SIG-M5 treated with dmso at 0.1 percent for 504 hours (cell line): ENCODE data around the gene TMEM239.
A peak's percentile ranks its signal among the peaks of the same experiment; 100 is the strongest.
"Not testable (repeated sequence)": the region's sequence is repeated elsewhere in the genome, so short reads cannot be mapped to it uniquely, and the experiment has no call there.

Experiments
- DNase-seq: peaks from one replicate; lab custom pipeline; 2025; ENCODE audit not compliant: unreplicated experiment; lab: John Stamatoyannopoulos, UW

TMEM239 gene

DNA sequence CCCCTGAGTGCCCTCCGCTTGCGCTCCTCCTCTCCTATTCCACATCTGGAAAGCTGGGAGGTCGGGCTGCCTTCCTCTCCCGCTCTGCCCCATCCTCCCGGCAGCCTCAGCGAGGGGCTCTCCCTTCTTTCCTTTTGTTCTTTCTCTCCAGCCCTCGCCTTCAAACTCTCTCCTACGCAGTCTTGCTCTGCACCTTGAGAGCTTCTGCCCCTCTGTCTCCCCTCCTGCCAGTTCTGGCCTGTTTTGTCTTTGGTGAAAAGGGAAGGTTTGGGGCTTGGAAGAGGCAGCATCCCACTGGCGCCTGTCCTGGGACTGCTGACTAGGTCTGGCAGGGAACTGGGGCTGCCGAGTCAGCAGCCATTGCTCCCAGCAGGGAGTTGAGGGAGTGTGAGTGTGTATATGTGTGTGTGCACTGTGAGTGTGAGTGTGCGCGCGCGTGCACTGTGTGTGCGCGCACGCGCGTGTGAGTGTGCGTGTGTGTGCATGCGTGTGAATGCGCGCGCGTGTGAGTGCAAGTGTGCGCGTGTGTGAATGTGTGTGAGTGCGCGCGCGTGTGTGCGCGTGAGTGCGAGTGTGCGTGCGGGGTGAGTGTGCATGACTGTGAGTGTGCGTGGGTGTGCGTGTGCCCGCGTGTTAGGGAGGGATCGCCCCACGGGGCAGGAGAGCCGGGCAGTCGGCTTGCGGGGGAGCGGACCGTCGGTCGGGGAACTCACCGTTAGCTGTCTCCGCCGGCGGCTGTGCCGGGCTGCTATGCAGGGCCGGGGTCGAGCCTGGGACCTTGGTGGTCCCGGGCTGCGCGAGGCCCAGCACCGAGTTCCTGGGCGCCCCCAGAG, 16.3 kb upstream of the TMEM239 start:
- no peak for DNase-seq

DNA sequence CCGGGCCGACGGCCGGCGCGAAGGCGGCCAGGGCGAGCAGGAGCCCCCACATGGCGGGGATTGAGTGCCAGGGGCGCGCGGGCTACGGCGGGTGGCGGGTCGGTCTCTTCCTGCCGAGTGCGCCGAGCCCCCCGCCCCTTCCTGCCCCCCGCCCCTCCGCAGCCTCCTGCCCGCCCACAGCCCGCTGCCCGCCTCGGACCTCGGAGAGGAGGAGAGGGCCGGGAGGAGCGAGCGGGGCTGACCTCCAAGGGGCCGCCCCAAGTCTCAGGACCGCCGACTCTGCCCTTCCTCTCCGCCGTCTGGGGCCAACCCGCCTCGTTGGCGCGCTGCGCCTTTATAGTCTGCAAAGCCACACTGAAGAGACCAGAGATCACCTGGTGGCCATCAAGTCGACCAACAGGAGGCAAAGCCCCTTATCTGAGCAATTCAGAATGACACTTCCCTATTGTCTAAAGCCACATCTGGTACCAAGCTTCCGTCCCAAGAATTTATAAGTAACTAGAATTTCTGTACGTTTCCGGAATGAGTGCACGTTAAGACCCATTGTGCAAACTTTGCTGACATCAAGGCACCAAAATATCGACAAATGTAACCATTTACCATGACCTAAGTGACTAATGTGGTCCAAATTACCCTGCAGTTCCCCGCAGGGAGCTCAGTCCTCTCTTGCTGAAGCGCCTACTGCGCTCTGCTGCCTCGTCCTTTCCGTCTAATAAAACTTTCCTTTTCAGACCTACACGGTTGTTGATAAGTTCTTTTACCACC, 15.5 kb upstream of the TMEM239 start, which contains the start of gene CPXM1:
Gene CPXM1, minus strand, starts transcription at position 107 of the 765 bp plus-strand sequence. Its CDS starts 55 bp downstream, at position 52.
- peak; percentile 97 for DNase-seq

DNA sequence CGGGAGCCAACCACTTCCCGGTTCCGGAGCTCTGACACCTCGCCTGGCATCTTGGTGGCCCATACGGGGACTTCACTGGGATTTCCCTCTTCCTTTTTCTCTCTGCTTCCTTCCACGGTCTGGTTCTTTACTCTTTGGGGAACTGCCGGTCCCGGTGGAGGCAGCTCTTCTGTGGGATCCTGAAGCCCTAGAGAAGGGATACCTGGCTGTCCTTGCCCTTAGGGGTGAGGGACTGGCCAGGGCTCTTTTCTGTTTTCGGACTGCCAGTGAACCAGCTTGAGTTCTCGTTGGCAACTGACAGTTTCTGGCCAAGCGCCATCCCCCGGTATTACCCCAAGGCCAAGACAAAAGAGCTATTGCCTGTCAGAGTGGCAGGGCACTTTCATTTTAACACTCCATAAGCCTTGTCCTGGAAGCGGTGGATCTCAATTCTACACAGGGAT, 14.9 kb upstream of the TMEM239 start:
- DNase-seq: no peak

DNA sequence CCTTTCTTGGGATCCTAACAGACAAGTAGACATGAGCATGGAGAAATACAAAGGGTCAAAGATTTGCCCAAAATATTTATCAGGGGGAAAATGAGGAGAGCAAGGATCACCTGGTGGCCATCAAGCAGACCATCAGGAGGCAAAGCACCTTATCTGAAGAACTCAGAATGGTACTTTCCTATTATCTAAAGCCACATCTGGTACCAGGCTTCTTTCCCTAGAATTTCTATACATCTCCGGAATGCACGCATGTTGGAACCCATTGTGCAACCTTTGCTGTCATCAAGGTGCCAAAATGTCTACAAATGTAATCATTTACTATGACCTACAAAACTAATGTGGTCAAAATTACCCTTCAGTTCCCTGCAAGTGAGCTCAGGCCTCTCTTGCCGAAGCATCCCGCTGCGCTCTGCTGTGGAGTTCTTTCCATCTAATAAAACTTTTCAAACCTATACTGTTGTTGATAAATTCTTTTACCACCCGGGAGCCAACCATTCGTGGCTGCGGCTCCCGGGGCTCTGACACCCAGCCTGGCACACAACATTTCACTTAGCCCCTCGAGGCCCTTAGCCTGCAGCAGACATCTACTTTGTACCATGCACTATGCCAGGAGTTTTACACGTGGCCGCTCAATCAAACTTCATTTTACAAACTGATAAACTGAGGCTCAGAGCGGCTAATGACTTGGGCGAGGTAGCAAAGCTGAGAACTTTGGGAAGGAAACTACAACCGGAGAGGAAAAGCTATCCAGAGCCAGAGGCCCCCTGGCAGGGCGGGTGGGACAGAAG, 11.9 kb upstream of the TMEM239 start:
- no peak for DNase-seq

- DNase-seq: no peak
Observed at GRCh38 chr20:2804852-2805688, 11.1 kb upstream of the TMEM239 start.

DNA sequence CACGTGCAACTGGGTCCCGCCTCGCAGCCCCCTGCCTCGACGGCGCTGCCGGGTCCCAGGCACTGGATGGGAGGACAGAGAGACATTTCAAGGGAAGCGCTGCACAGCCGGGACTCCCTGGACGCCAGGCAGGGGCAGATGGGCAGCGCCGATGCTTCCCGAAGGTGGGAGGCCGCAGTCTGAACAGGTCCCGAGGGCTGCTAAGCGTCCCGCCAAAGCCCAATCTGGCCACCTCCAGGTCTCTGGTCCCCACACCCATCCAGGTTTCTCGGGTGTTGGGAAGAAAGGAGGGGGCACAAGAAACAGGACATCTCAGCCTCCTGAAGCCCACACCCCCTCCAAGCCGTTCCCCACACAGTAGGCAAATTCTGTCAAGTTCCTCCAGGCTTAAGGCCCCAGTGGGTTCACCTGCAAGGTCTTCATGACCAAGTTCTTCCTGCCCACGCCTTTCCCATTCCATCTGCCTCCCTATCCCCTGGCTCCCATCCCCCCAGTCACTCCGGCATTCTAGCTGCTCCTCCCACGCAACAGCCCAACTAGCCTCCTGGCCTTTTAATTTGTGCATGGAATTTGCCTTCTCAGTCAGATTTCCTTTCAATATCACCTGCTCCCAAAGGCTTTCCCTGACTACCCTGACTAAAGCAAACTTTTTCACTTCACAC, 10.3 kb upstream of the TMEM239 start:
- no peak for DNase-seq

DNA sequence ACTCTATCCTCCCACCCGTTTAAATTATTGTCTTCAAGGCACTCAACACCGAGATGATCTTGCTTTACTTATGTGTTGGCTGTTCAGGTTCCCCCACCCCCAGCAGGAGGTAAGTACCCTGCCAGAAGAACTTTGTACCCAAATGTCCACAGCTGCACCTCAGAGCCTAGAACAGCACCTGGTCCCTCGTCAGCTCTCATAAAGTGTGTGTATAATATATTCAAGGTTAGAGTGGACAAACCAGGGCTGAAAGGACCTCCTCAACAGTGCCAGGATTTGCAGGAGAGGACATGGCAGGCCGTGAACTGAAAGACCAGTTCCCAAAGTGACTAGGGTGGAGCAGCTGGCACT, 9.8 kb upstream of the TMEM239 start:
- DNase-seq: no peak

- DNase-seq: no peak
Observed at GRCh38 chr20:2807019-2807418, 9.1 kb upstream of the TMEM239 start.

- not testable (repeated sequence) for DNase-seq
Observed at GRCh38 chr20:2807929-2808328, 8.2 kb upstream of the TMEM239 start.

- DNase-seq: no peak
Observed at GRCh38 chr20:2809690-2810089, 6.5 kb upstream of the TMEM239 start.

DNA sequence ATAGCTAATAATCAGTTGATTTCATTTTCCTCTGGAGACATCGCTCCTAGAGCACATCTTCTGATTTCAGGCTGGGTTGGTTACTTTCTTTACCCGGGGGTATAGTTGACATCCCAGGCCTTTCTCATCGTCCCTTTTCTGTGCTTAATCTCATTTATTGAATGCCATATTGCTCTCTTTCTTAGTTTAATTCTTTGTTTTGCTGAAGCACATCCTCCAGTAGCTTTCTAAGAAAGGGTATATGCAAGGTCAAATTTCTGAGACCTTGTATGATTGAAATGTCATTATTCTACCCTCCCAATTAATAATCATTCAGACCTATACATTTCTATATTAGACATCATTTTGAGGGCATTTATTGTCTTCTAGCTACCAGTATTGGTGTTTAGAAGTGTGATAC, 4.0 kb upstream of the TMEM239 start:
- no peak for DNase-seq

GRCh38 chr20:2814076-2814475, 2.1 kb upstream of the TMEM239 start:
- no peak for DNase-seq

DNA sequence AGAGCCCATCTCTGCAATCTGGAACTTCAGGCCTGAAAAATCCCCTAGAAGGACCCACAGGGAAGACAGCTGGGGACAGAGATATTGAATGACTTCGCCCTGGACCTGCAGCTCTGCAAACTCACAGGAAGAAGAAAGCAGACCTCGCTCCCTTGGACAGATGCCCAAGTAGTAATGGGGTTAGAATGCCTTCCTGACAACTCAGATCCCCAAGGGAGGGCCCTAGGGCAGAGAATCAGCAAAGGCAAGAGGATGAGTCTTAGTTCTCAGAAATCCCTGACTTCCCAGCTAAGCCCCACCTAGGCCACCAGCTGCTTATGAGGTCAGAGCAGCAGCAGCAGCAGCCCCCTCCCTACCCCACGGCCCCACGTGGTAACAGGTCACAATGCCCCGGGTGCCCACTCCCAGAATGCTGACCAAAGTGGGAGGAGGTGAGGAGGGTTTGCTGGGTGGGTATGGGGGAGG, 1.5 kb upstream of the TMEM239 start, which contains the start of gene C20orf141:
Gene C20orf141, plus strand, starts transcription at position 401 of the 465 bp plus-strand sequence. CDS start 198 bp downstream, outside the sequence.
- DNase-seq: no peak

GRCh38 chr20:2815242-2815900, 793 bp upstream of the TMEM239 start:
- no peak for DNase-seq

DNA sequence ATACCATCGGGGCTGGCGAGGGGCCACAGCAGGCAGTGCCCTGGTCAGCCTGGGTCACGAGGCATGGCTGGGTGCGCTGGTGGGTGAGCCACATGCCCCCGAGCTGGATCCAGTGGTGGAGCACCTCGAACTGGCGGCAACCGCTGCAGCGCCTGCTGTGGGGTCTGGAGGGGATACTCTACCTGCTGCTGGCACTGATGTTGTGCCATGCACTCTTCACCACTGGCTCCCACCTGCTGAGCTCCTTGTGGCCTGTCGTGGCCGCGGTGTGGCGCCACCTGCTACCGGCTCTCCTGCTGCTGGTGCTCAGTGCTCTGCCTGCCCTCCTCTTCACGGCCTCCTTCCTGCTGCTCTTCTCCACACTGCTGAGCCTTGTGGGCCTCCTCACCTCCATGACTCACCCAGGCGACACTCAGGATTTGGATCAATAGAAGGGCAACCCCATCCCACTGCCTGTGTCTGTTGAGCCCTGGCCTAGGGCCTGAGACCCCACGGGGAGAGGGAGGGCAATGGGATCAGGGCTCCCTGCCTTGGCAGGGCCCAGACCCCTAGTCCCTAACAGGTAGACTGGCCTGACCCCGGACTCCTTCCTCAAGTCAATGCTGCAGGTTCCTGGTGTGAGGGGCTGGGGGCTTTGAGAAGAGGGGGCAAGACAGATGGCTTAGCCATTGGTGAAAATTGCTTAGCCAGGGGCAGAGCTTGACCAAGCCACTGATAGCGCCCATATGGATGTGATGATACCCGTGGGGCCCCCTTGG, 598 bp downstream of the TMEM239 start:
- DNase-seq: no peak

DNA sequence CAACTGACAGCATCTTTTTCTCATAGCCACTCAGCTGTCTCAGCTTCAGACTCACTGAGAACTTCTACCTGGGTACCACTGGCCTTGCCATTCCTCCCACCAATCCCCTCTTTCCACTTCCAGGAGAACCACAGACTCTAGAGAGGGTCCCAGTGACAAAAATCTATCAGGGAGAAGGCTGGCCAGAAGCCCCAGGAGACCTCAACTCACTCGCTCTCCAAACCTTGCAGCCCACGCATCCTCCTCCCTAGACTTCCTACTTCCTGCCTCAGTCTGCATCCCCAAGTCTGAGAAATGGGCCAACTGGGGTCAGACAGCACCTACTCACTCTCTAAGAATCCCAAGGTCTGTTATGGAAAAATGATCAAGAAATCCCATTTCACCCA, 1.2 kb downstream of the TMEM239 start:
- no peak for DNase-seq

- DNase-seq: no peak
Observed at GRCh38 chr20:2817891-2818595, 1.9 kb downstream of the TMEM239 start.
